CD8-positive, alpha-beta memory T cell (primary cell): ENCODE results near the gene LGR6. TPM values are rescaled to one million over a fixed set of nuclear protein-coding genes. Genes with fewer than 3 reads are reported as not detected.
A peak's percentile ranks its signal among the peaks of the same experiment; 100 is the strongest.

Experiments used
- CTCF ChIA-PET: fragments of 350-600 bp; sonication (Branson Sonifier 250); formaldehyde crosslinking; loops from one replicate; lab custom pipeline; 2021; ENCODE audit warnings: antibody characterized with exemption; lab: Charles Lee
- POLR2A ChIA-PET: fragments of 350-600 bp; sonication (Branson Sonifier 250); formaldehyde crosslinking; loops from one replicate; lab custom pipeline; 2021; ENCODE audit warnings: antibody characterized with exemption; lab: Charles Lee
- DNase-seq, 5 donors: peaks; one replicate each; pipeline versions ENCODE4 v3.0.0 to v3.0.0-alpha.2; 2020 to 2022; ENCODE audit warnings: mixed read lengths in 1 of 5
- H3K27ac ChIP-seq: one replicate; pipeline ENCODE4 v1.7.0; 2013; ENCODE audit warnings: low read depth, mild to moderate bottlenecking, low read length, moderate library complexity
- H3K27me3 ChIP-seq: 2 replicates; pipeline ENCODE4 v1.7.0; 2013; ENCODE audit warnings: low read length, mild to moderate bottlenecking; ENCODE audit not compliant: insufficient read depth, poor library complexity, severe bottlenecking
- H3K36me3 ChIP-seq: 2 replicates; pipeline ENCODE4 v1.7.0; 2013; ENCODE audit warnings: mild to moderate bottlenecking, low read length, moderate library complexity; ENCODE audit not compliant: insufficient read depth
- H3K4me1 ChIP-seq: 2 replicates; pipeline ENCODE4 v1.7.0; 2013; ENCODE audit warnings: mild to moderate bottlenecking, low read length, moderate library complexity; ENCODE audit not compliant: insufficient read depth
- H3K4me3 ChIP-seq: 2 replicates; pipeline ENCODE4 v1.7.0; 2013; ENCODE audit warnings: mild to moderate bottlenecking, low read length
- H3K9me3 ChIP-seq: 2 replicates; pipeline ENCODE4 v1.7.0; 2013; ENCODE audit warnings: mild to moderate bottlenecking, low read length
- H3K27ac Mint-ChIP-seq, 8 donors: one replicate each; pipeline ENCODE4 v1.8.0; 2020 to 2021; ENCODE audit warnings: mixed read lengths in 8 of 8, mild to moderate bottlenecking in 6 of 8, inconsistent platforms in 3 of 8, moderate library complexity in 3 of 8
- H3K27me3 Mint-ChIP-seq, 2 donors: one replicate each; pipeline ENCODE4 v1.8.0; 2020 to 2021; ENCODE audit warnings: mixed read lengths in 2 of 2, mild to moderate bottlenecking in 1 of 2, moderate library complexity in 1 of 2
- H3K36me3 Mint-ChIP-seq, 3 donors: one replicate each; pipeline ENCODE4 v1.8.0; 2020 to 2021; ENCODE audit warnings: mixed read lengths in 3 of 3, inconsistent platforms in 1 of 3, mild to moderate bottlenecking in 1 of 3
- H3K4me1 Mint-ChIP-seq, 3 donors: one replicate each; pipeline ENCODE4 v1.8.0; 2020 to 2021; ENCODE audit warnings: mixed read lengths in 3 of 3, inconsistent platforms in 1 of 3, mild to moderate bottlenecking in 1 of 3
- H3K4me3 Mint-ChIP-seq, 7 donors: one replicate each; pipeline ENCODE4 v1.8.0; 2020 to 2021; ENCODE audit warnings: mixed read lengths in 7 of 7, mild to moderate bottlenecking in 6 of 7, moderate library complexity in 4 of 7, inconsistent platforms in 2 of 7
- H3K9me3 Mint-ChIP-seq, 5 donors: one replicate each; pipeline ENCODE4 v1.8.0; 2020 to 2022; ENCODE audit warnings: mixed read lengths in 5 of 5, mild to moderate bottlenecking in 3 of 5, moderate library complexity in 2 of 5, inconsistent platforms in 1 of 5
- polyA plus RNA-seq: library from polyadenylated mRNA; unstranded; fragments of 300-500 nt; fragmentation: Illumina TruSeq; gene quantifications from one replicate; pipeline ENCODE4 v1.2.3, GENCODE V29; 2021
- total RNA-seq, 2 experiments: library from RNA; stranded (reverse); gene quantifications; one replicate each; pipeline ENCODE4 v1.2.3, GENCODE V29; 2021

Gene LGR6
- total and polyA plus RNA-seq, 3 experiments from 2014 or later: 0.40 to 3.1 (median 0.53) TPM

- Histone ChIP-seq H3K4me1 (no peaks in the 10 kb centered on the region), H3K27me3 (no peaks in the 10 kb centered on the region), H3K36me3 (no peaks in the 10 kb centered on the region), H3K27ac (no peak overlapping the region), H3K4me3 (no peak overlapping the region), H3K9me3 (no peaks in the 10 kb centered on the region)
- POLR2A ChIA-PET: no interaction called here
- no peak overlapping the region for H3K4me3 Mint-ChIP-seq
- CTCF ChIA-PET: interaction anchor here (0.9 to 2.4 kb wide), 4 partner anchors 12 to 115 kb away, joined by 3 to 7 read pairs (median 5); no protein-coding TSS in a partner anchor
- H3K27me3 Mint-ChIP-seq: peaks cover 0 to 5% of the 10 kb centered on the region in 2 donors
- no peaks in the 10 kb centered on the region for H3K9me3 Mint-ChIP-seq
- H3K27ac Mint-ChIP-seq: peak overlapping the region in 1 of 8 donors; percentile 35
- H3K4me1 Mint-ChIP-seq: no peaks in the 10 kb centered on the region
- no peak for DNase-seq
- H3K36me3 Mint-ChIP-seq: peaks cover 0 to 9% (median 0%) of the 10 kb centered on the region in 3 donors
These were observed 110.8 kb downstream of the LGR6 start for GRCh38 chr1:202304375-202304774.

DNA sequence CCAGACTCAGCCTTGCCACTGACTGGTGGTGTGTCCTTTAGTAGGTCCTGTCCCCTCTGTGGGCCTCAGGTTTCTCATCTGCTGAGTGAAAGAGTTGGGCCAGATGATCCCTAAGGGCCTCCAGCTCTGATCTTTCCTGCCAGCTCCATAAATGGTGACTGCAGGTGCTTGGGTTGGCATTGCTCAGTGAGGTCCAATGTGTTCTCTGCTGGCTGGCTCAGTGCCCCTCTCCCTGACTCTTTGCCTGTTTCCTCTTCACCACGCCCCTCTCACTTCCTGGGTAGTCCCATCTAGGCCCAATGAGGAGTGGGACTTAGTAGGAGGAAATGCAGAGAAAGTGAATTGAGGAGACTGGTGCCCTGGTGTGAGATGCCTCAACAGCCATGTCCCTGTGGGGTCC, 111.6 kb downstream of the LGR6 start:
- Histone ChIP-seq H3K4me1 (no peaks in the 10 kb centered on the region), H3K27me3 (no peaks in the 10 kb centered on the region), H3K4me3 (no peak overlapping the region), H3K36me3 (no peaks in the 10 kb centered on the region), H3K27ac (no peak overlapping the region), H3K9me3 (no peaks in the 10 kb centered on the region)
- Mint-ChIP-seq H3K4me3 (no peak overlapping the region), H3K9me3 (no peaks in the 10 kb centered on the region), H3K27me3 (peaks cover 0 to 7% of the 10 kb centered on the region in 2 donors), H3K36me3 (peaks cover 0 to 9% (median 0%) of the 10 kb centered on the region in 3 donors), H3K27ac (no peak overlapping the region), H3K4me1 (no peaks in the 10 kb centered on the region)
- ChIA-PET CTCF (interaction anchor here (1.0 to 2.4 kb wide), 3 partner anchors 11 to 116 kb away, joined by 3 to 7 read pairs (median 7); no protein-coding TSS in a partner anchor), POLR2A (interaction anchor here (0.6 kb wide), 1 partner anchor 37 kb away, joined by 6 read pairs; no protein-coding TSS in a partner anchor)
- DNase-seq: no peak

GRCh38 chr1:202306535-202307345, 113.1 kb downstream of the LGR6 start:
- H3K4me1 Mint-ChIP-seq: peaks cover 0 to 3% (median 0%) of the 10 kb centered on the region in 3 donors
- Histone ChIP-seq H3K36me3 (no peaks in the 10 kb centered on the region), H3K27ac (no peak overlapping the region), H3K9me3 (no peaks in the 10 kb centered on the region), H3K4me3 (no peak overlapping the region), H3K4me1 (no peaks in the 10 kb centered on the region), H3K27me3 (no peaks in the 10 kb centered on the region)
- no peaks in the 10 kb centered on the region for H3K9me3 Mint-ChIP-seq
- ChIA-PET CTCF (interaction anchor here (1.6 to 3.1 kb wide), 3 partner anchors 9 to 114 kb away, joined by 6 to 14 read pairs (median 6); partner anchors contain the start of gene LGR6), POLR2A (no interaction called here)
- peaks cover 0 to 9% (median 0%) of the 10 kb centered on the region in 3 donors for H3K36me3 Mint-ChIP-seq
- peak overlapping the region in 1 of 8 donors; percentile 14 for H3K27ac Mint-ChIP-seq
- DNase-seq: no peak
- no peak overlapping the region for H3K4me3 Mint-ChIP-seq
- H3K27me3 Mint-ChIP-seq: peaks cover 0 to 4% of the 10 kb centered on the region in 2 donors

GRCh38 chr1:202310071-202310725, 116.6 kb downstream of the LGR6 start:
- ChIA-PET CTCF (no interaction called here), POLR2A (no interaction called here)
- Histone ChIP-seq H3K4me1 (no peaks in the 10 kb centered on the region), H3K27me3 (no peaks in the 10 kb centered on the region), H3K9me3 (no peaks in the 10 kb centered on the region), H3K4me3 (no peak overlapping the region), H3K36me3 (no peaks in the 10 kb centered on the region), H3K27ac (no peak overlapping the region)
- H3K36me3 Mint-ChIP-seq: peaks cover 0 to 4% (median 4%) of the 10 kb centered on the region in 3 donors
- no peaks in the 10 kb centered on the region for H3K9me3 Mint-ChIP-seq
- peaks cover 0 to 6% of the 10 kb centered on the region in 2 donors for H3K27me3 Mint-ChIP-seq
- peak overlapping the region in 4 of 8 donors; percentile 15 to 63 (median 38) for H3K27ac Mint-ChIP-seq
- no peak overlapping the region for H3K4me3 Mint-ChIP-seq
- peaks cover 0 to 7% (median 2%) of the 10 kb centered on the region in 3 donors for H3K4me1 Mint-ChIP-seq
- DNase-seq: no peak

GRCh38 chr1:202310746-202311145, 117.1 kb downstream of the LGR6 start:
- Mint-ChIP-seq H3K36me3 (peaks cover 0 to 6% (median 4%) of the 10 kb centered on the region in 3 donors), H3K4me1 (peaks cover 0 to 7% (median 2%) of the 10 kb centered on the region in 3 donors), H3K27ac (peak overlapping the region in 2 of 8 donors; percentile 15 to 34), H3K27me3 (peaks cover 3 to 6% of the 10 kb centered on the region in 2 donors), H3K4me3 (no peak overlapping the region), H3K9me3 (no peaks in the 10 kb centered on the region)
- Histone ChIP-seq H3K4me3 (no peak overlapping the region), H3K27ac (no peak overlapping the region), H3K4me1 (no peaks in the 10 kb centered on the region), H3K27me3 (no peaks in the 10 kb centered on the region), H3K36me3 (no peaks in the 10 kb centered on the region), H3K9me3 (no peaks in the 10 kb centered on the region)
- ChIA-PET CTCF (no interaction called here), POLR2A (no interaction called here)
- DNase-seq: no peak

- Histone ChIP-seq H3K4me1 (no peaks in the 10 kb centered on the region), H3K36me3 (no peaks in the 10 kb centered on the region), H3K9me3 (no peaks in the 10 kb centered on the region), H3K27me3 (no peaks in the 10 kb centered on the region), H3K4me3 (no peak overlapping the region), H3K27ac (no peak overlapping the region)
- Mint-ChIP-seq H3K9me3 (no peaks in the 10 kb centered on the region), H3K36me3 (peaks cover 0 to 4% (median 4%) of the 10 kb centered on the region in 3 donors), H3K4me3 (no peak overlapping the region), H3K27ac (peak overlapping the region in 5 of 8 donors; percentile 26 to 84 (median 71)), H3K27me3 (peaks cover 3 to 6% of the 10 kb centered on the region in 2 donors), H3K4me1 (peaks cover 0 to 7% (median 2%) of the 10 kb centered on the region in 3 donors)
- ChIA-PET CTCF (interaction anchor here (1.4 to 6.8 kb wide), 4 partner anchors 22 to 123 kb away, joined by 3 to 64 read pairs (median 4); partner anchors contain the start of gene LGR6), POLR2A (no interaction called here)
- no peak for DNase-seq
These were observed 118.5 kb downstream of the LGR6 start for GRCh38 chr1:202311875-202312635.

DNA sequence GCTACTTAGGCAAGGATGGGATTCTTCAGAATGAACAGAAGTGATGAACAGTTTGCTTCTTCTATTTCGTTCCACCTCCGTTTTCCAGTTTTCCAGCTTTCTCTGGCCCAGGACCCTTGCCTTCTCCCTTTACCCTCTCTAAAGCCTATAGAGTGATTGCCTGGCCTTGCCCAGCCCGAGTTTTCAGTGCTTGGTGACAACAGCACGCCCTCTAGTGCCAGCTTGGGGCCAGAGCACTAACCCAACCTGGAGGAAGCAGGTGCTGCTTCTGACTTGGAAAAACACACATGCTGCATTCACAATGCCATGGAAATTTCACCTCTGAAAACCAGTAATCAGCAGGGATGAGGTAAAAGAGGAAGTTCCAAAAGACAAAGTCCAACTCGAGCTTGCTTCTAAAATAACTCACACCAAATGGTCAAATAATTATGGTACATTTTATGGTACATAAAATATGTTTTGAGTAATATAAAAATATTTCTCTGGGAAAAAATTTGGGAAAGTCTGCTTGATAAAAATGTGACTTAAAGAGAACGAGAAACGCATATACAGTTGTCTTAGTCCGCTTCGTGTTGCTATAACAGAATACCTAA, 122.1 kb downstream of the LGR6 start:
- Mint-ChIP-seq H3K9me3 (no peaks in the 10 kb centered on the region), H3K4me3 (no peak overlapping the region), H3K4me1 (peaks cover 0 to 7% (median 2%) of the 10 kb centered on the region in 3 donors), H3K27ac (no peak overlapping the region), H3K27me3 (peaks cover 3 to 4% of the 10 kb centered on the region in 2 donors), H3K36me3 (peaks cover 0 to 11% (median 6%) of the 10 kb centered on the region in 3 donors)
- Histone ChIP-seq H3K4me3 (no peak overlapping the region), H3K9me3 (no peaks in the 10 kb centered on the region), H3K27me3 (no peaks in the 10 kb centered on the region), H3K4me1 (no peaks in the 10 kb centered on the region), H3K36me3 (no peaks in the 10 kb centered on the region), H3K27ac (no peak overlapping the region)
- CTCF ChIA-PET: interaction anchor here (1.0 to 6.8 kb wide), 17 partner anchors 8 to 160 kb away, joined by 3 to 64 read pairs (median 6); partner anchors contain the start of gene LGR6
- DNase-seq: peak; percentile 48 to 79 (median 61)
- POLR2A ChIA-PET: no interaction called here
